ENCODE measurements around the gene ZMYND15.

The ZMYND15 gene

GRCh38 chr17:4777969-4778760, 38.5 kb downstream of the ZMYND15 start:
- no peak overlapping the region for H3K4me3 ChIP-seq (ENCODE audit: low read depth, low read length)
- peak; percentile 32 for DNase-seq (ENCODE audit: low read depth)
- no peak for TF ChIP-seq CTCF (conservative IDR thresholded peaks at IDR 0.05; ENCODE audit: low read depth, low read length)

- no peak overlapping the region for H3K4me3 ChIP-seq (ENCODE audit: low read depth, low read length)
- DNase-seq (ENCODE audit: low read depth): no peak
- no peak for TF ChIP-seq CTCF (conservative IDR thresholded peaks at IDR 0.05; ENCODE audit: low read depth, low read length)
Observed at GRCh38 chr17:4780325-4780955, 40.8 kb downstream of the ZMYND15 start.

GRCh38 chr17:4782652-4783051, 43.0 kb downstream of the ZMYND15 start:
- no peak for TF ChIP-seq CTCF (conservative IDR thresholded peaks at IDR 0.05; ENCODE audit: low read depth, low read length)
- no peak overlapping the region for H3K4me3 ChIP-seq (ENCODE audit: low read depth, low read length)
- DNase-seq (ENCODE audit: low read depth): no peak

- TF ChIP-seq CTCF (conservative IDR thresholded peaks at IDR 0.05; ENCODE audit: low read depth, low read length): no peak
- H3K4me3 ChIP-seq (ENCODE audit: low read depth, low read length): no peak overlapping the region
- no peak for DNase-seq (ENCODE audit: low read depth)
Observed at GRCh38 chr17:4785311-4786105, 45.9 kb downstream of the ZMYND15 start.

GRCh38 chr17:4786106-4786511, 46.5 kb downstream of the ZMYND15 start, which contains the start of gene VMO1:
Gene VMO1 (minus strand): TSS chr17:4786364. CDS start chr17:4786352, 12 bp downstream.
- no peak for TF ChIP-seq CTCF (conservative IDR thresholded peaks at IDR 0.05; ENCODE audit: low read depth, low read length)
- no peak for DNase-seq (ENCODE audit: low read depth)
- H3K4me3 ChIP-seq (ENCODE audit: low read depth, low read length): peak within 1 kb of the TSS; percentile 12

- H3K4me3 ChIP-seq (ENCODE audit: low read depth, low read length): no peak overlapping the region
- TF ChIP-seq CTCF (conservative IDR thresholded peaks at IDR 0.05; ENCODE audit: low read depth, low read length): no peak
- DNase-seq (ENCODE audit: low read depth): no peak
Observed at GRCh38 chr17:4786516-4786915, 46.9 kb downstream of the ZMYND15 start.

Data from choroid plexus epithelial cell (primary cell).